Iris pigment epithelial cell (primary cell): ENCODE results near the gene SNX2.
"Not testable (repeated sequence)": the region's sequence is repeated elsewhere in the genome, so short reads cannot be mapped to it uniquely, and the experiment has no call there.

ENCODE experiments used
- DNase-seq: peaks from one replicate; pipeline ENCODE4 v3.0.0-alpha.2; 2011; ENCODE audit warnings: low read depth

Gene SNX2

DNA sequence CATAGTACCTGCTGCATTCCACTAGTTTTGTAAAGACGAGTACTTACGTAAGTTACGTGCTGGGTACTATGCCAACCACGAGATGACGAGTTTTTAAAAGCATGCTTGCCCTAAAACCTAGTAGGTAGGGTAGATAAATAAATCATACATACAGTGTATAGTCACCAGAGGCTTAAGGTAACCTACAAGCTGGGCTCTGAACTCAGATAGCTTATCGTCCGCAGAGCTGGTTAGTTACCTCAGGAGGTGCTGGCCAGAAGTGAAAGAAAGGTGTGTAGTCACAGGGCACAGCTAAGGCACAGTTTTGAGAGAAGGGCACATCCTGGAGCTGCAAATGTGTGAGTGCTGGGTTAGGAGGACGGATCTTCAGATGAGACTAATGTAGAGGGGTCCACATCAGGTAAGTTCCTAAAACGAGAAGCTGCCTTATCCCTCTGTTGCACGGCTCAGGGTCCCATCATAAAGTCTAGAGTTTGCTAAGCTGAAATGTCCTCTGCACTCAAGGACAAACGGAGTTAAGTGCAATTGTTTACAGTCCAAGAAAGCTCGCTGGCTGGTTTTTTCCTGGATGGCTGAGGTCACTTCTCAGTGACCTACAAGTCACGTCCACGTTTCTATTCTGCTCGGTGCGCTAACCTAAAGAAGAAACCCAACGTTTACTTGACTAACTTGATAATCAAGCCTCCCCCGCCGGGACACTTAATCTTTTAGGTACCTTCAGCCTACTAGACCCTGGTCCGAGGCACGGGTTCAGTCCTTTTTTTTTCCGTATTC, 69.4 kb downstream of the SNX2 start:
- DNase-seq: peak; percentile 18

DNA sequence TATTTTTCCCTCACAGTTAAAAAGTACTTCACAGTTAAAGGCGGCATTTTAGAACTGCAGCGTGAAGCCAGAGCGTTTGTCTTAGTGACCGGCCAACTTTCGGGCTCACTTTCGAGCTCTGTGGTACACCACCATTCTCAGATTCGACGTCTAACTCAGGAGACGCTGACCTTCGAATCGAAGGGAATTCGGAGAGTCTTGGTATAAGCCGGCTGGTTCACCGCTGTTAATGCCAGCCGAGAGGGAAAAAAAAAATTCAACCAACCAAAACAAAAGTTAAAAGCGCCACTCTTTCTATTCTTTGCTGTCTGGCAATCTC, 70.0 kb downstream of the SNX2 start:
- no peak for DNase-seq

DNA sequence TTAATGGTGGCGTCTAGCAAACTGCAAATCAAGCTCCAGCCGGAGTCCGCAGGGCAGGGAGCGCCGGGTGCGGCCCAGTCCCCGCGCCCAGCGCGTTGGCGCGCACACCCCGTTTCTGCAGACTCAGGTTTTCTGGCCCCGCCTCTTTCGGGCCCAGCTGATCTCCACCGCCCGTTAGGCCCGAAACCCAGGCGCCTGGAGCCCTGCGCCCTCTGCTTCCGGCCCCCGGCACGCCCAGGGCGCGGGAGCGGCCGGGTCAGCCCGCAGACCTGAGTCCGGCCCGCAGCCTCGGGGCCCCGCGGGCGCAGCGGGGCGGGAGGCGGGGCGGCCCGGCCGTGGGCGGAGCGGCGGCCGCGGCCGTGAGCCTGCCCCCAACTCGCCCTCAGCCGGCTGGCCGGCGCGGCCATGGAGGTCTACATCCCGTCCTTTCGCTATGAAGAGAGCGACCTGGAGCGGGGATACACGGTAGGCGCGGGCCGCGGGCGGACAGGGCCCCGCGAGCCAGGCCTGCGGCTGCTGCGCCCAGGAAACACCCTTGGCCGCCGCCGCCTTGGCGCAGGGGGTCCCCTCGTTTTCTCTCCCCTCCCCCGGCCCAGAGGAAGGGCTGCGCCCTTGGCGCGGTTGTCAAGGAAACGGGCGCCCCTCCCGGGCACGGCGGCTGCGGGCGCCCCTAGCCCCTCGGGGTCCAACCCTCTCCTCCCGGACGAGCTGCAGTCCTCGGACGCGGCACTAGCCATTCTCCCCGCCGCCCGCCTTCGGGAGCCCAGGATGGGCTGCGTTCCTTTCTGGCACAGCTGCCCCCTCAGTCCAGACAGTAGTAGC, 70.6 kb downstream of the SNX2 start, which contains the start of gene SNX24:
Gene SNX24 (plus strand): TSS at position 385 of the 822 bp plus-strand sequence. CDS start 21 bp downstream, at position 406.
- peak; percentile 70 for DNase-seq

DNA sequence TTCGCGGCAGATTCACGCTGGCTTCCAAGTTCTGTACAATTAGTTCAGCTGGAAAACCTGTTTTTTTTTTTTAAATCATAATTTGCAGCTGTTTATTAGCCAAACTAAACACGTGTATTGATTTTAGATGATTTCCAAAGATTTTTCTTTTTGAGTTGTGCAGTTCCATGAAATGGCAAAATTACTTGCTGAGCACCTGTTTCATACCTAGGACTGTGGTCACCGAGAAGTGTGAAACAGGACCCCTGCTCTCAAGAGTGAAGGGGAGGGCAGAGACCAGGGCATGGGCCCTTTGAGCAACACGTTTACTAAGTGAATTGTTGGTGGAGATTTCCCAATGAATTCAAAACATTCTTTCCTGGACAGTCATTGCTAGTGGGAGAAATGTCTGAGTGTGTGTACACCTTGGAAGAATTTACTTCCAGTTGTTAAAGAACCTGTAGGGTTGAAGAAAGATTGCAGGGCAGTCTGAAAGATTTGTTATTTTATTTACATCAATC, 71.2 kb downstream of the SNX2 start:
- DNase-seq: peak; percentile 75

GRCh38 chr5:122847687-122848081, 72.8 kb downstream of the SNX2 start:
- no peak for DNase-seq

GRCh38 chr5:122849771-122850170, 74.9 kb downstream of the SNX2 start:
- peak; percentile 51 for DNase-seq

DNA sequence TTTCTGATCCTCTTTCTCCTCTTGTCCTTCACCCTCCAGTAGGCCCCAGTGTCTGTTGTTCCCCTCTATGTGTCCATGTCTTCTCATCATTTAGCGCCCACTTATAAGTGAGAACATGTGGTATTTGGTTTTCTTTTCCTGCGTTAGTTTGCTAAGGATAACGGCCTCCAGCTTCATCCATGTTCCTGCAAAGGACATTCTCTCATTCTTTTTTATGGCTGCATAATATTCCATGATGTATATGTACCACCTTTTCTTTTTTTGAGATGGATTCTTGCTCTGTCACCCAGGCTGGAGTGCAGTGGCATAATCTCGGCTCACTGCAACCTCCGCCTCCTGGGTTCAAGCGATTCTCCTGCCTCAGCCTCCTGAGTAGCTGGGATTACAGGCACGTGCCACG, 82.7 kb downstream of the SNX2 start:
- DNase-seq: not testable (repeated sequence)

DNA sequence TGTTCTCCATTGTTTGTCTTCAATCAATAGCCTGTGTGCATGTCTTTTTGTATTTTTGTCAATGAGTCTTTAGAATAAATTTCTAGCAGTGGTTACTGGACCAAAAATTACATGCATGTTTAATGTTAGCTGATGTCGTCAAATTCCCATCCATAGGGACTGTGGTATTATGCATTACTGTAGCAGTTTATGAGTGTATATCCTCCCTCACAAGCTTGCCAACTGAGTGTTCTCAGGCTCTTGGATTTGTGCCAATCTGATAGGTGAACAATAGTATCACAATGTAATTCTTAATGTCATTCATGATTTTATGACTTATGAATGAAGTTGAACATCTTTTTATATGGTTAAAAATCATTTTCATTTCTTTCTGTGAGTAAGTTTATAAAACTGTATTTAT, 83.6 kb downstream of the SNX2 start:
- peak; percentile 41 for DNase-seq

- DNase-seq: no peak
Observed at GRCh38 chr5:122863240-122863639, 88.4 kb downstream of the SNX2 start.

DNA sequence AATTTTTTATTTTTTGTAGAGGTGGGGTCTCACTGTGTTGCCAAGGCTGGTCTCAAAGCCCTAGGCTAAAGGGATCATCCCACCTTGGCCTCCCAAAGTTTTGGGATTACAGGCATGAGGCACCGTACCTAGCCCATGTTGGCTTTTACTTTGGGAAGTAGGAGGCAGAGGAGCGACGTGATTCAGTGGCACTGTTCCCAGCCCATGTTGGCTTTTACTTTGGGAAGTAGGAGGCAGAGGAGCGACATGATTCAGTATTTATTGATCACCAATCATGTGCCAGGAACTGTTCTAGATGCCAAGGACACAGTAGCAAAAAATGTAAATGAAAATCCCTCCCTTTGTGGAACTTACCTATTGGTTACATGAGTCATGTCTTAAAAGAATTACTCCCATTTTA, 88.8 kb downstream of the SNX2 start:
- DNase-seq: no peak

DNA sequence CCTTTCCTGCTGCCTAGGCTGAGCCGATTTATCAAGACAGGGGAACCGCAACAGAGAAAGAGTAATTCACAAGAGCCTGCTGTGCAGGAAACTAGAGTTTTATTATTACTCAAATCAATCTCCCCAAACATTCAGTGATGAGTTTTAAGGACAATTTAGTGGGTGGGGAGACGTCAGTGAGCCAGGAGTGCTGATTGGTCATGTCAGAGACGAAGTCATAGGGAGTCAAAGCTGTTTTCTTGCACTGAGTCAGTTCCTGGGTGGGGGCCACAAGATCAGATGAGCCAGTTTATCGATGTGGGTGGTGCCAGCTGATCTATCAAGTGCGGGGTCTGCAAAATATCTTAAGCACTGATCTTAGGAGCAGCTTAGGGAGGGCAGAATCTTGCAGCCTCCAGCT, 89.5 kb downstream of the SNX2 start:
- no peak for DNase-seq

DNA sequence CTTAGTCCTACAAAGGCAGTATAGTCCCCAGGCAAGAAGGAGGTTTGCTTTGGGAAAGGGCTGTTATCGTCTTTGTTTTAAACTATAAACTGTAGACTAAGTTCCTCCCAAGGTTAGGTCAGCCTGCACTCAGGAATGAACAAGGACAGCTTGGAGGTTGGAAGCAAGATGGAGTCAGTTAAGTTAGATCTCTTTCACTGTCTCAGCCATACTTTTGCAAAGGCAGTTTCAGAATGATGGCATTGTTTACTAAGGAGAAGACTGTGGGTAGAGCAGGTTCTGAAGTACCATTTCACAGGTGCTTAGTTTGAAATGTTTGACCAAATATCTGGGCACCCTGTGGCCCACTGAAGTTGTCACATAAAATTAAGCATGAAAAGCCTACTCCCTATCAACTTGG, 90.0 kb downstream of the SNX2 start:
- no peak for DNase-seq

- DNase-seq: peak; percentile 70
Observed at GRCh38 chr5:122870219-122870856, 95.5 kb downstream of the SNX2 start.

- DNase-seq: no peak
Observed at GRCh38 chr5:122871661-122872060, 96.8 kb downstream of the SNX2 start.

DNA sequence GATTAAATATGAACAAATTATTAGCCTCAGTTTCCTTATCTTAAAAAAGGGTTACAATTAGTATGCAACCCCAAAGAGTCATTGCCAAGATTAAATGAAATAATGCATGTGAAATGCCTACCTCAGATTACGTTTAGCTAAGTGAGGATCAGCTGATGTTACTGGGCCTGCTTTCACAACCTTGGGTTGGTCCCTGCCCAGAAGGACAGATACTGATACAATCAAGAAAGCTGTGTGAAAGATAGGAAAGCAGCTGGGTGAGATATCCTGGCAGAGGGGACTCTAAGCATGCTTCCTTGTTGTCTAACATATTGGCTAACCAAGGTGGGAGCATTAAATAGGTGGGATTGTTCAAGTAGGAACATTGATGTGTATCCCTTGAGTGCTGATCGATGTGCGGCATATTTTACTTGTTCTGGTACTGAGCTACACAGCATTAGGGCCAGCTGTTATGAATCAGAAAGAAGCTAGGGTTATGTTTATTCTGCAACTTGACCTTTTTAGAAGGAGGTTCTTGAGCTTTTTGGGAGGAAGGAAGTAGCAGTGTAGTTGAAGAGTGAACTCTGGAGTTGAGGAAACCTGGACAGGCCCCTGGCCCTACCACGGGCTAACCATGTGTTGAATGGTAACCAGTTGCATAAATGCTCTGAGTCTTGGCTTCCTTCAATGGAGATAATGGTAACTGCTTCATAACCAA, 99.4 kb downstream of the SNX2 start:
- DNase-seq: peak; percentile 42

GRCh38 chr5:122877518-122877917, 102.6 kb downstream of the SNX2 start:
- DNase-seq: no peak

DNA sequence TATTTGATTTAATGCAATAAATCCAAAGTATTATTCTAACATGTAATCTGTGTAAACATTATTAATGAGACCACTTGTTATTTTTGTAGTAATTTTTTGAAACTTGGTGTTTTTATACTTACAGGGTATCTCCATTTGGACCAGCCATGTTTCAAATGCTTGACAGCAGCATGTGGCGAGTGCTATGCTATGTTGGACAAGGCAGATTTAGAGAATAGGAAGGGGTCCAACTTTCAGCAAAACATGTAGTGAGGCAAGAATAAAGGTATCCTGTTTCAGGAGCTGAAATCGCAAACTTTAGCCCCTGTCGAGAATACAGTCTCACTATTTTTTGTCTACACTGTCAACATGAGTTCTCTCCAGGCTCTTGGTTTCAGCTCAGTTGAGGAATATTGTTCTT, 104.2 kb downstream of the SNX2 start:
- DNase-seq: no peak
